Erythroblast (primary cell): Measurements from ENCODE around the gene NTHL1.

Experiments
- GATA1 ChIP-seq: IDR thresholded peaks from 2 replicates; pipeline ENCODE4 v1.6.1; 2011; ENCODE audit warnings: low read depth, mild to moderate bottlenecking, control low read depth, low read length, moderate library complexity
- POLR2A ChIP-seq: IDR thresholded peaks from 2 replicates; pipeline ENCODE4 v1.6.1; 2011; ENCODE audit warnings: mild to moderate bottlenecking, low read length

GRCh38 chr16:2029350-2029749 lies 18.3 kb downstream of the NTHL1 start:
- TF ChIP-seq POLR2A (no peak), GATA1 (no peak)
